GM10266 (cell line): ENCODE data around the gene SH3RF1.

Experiments used
- DNase-seq: peaks from one replicate; pipeline ENCODE4 v3.0.0; 2012; ENCODE audit errors: extremely low spot score
- TF ChIP-seq, protein P1 (sequence below): IDR thresholded peaks from 2 replicates; pipeline ENCODE4 v1.5.1; 2012; ENCODE audit warnings: mild to moderate bottlenecking, low read depth; ENCODE audit not compliant: control insufficient read depth, insufficient read depth; ENCODE audit errors: missing control alignments

The SH3RF1 gene

DNA sequence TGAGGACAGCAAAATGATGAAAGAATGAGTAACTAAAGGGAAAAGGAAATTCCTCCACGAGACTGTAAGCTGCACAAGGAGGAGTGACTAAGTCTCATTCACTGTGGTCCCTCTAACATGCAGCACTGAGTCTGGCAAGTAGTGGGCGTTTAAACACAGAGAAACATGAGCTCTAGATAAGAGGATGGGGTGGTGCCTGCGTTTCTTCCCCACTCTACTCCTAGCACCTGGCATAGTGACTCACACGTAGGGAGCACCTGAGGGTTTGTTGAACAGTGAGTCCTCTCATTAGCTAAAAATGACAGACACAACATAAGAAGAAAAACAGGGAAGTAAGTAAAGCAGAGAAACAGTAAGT is 154.9 kb downstream of the SH3RF1 start:
- TF ChIP-seq, protein P1, sequence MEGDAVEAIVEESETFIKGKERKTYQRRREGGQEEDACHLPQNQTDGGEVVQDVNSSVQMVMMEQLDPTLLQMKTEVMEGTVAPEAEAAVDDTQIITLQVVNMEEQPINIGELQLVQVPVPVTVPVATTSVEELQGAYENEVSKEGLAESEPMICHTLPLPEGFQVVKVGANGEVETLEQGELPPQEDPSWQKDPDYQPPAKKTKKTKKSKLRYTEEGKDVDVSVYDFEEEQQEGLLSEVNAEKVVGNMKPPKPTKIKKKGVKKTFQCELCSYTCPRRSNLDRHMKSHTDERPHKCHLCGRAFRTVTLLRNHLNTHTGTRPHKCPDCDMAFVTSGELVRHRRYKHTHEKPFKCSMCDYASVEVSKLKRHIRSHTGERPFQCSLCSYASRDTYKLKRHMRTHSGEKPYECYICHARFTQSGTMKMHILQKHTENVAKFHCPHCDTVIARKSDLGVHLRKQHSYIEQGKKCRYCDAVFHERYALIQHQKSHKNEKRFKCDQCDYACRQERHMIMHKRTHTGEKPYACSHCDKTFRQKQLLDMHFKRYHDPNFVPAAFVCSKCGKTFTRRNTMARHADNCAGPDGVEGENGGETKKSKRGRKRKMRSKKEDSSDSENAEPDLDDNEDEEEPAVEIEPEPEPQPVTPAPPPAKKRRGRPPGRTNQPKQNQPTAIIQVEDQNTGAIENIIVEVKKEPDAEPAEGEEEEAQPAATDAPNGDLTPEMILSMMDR: no peak
- no peak for DNase-seq

DNA sequence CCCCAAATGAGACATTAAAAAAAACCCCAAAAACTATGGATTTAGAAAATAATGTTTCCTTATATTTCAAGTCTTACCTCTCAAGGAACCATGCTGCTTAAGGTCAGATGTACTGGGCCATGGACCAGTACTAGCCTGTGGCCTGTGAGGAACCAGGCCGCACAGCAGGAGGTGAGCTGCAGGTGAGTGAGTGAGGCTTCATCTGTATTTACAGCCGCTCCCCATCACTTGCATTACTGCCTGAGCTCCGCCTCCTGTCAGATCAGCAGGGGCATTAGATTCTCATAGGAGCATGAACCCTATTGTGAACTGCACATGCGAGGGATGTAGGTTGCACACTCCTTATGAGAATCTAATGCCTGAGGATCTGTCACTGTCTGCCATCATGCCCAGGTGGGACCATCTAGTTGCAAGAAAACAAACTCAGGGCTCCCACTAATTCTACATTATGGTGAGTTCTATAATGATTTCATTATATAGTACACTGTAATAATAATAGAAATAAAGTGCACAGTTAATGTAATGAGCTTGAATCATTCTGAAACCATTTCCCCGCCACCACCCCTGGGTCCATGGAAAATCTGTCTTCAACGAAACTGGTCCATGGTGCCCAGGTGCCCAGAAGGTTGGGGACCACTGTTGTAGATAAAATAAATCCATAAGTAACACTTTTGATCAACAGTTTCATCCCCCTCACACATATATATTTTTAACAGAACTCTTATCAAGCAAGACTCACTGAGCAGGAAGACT is 155.4 kb downstream of the SH3RF1 start:
- no peak for DNase-seq
- TF ChIP-seq, protein P1: no peak

DNA sequence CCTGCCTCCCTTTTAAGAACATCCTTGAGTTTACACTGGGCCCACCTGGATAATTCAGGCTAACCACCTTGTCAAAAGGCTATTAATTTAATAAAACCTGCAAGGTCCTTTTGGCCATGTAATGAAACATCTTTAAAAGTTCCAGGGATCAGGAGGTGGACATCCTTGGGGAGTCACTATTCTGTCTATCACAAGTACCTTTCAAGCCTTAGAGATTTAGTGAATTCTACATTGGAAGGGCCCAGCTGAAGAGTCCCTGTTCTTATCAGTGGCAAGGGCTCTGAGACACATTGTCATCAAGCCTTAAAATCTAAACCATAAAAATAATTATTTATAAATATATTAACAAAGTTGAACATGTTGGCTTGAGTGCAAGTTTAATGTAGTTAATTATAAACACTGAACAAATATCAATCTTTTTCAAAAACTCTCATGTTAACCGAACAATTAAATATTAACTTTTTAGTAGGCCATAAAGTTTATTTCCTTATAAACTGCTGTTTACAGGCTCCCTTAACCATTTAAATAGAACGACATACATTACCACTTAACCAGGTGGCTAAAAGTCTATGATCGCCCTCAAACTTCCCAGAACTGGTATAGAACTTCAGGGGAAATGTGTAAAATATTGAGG is 156.3 kb downstream of the SH3RF1 start:
- no peak for DNase-seq
- TF ChIP-seq, protein P1: no peak

DNA sequence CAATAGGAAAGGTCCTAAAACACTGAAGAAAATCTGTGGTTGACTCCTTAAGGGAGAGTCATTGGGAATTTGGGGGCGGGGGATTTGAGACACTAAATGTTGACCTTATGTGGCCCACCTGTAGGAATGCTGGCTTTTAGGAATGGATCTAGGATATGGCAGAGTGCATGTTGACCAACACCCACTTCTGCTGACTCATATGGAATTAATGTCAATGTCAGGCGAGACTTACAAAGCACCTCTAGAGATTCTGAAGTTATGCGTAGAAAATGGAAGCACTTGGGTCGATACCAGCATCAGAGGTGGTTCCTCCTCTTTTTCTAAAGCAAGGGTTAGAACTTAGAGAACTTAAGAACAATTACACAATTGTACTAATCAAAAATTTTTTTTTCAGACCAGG is 160.1 kb downstream of the SH3RF1 start:
- no peak for DNase-seq

DNA sequence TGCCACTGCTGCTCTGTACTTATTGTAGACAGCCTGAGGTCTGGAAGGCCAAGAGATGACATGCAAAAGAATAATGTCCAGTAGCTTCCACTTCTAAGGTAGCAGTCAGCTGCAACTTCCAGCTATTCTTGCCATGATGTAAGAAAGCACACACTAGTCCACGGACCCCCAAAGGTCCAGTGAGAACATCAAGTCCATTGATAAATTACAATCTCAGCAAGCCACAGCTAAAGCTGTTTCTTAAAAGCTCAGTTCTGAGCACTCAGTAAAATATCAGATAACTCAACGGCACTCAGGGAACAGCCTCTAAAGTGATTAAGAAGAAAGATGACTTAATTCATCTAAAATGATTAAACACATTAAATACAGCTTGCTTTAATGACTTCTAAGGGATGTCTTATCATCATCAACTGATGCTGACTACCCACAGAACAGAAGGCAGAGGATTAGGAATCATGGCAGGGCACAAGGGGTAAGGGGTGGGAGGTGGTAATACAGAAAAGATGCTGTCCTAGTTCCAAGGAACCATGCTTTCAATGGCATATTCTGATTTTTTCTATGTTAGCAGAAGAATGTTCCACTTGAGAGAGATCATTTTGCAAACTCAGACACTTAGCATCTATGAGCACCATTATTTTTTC is 161.6 kb downstream of the SH3RF1 start:
- DNase-seq: no peak
- TF ChIP-seq, protein P1: no peak

More for the DNA sequence above, 160.1 kb downstream of the SH3RF1 start:
- TF ChIP-seq, protein P1: no peak

DNA sequence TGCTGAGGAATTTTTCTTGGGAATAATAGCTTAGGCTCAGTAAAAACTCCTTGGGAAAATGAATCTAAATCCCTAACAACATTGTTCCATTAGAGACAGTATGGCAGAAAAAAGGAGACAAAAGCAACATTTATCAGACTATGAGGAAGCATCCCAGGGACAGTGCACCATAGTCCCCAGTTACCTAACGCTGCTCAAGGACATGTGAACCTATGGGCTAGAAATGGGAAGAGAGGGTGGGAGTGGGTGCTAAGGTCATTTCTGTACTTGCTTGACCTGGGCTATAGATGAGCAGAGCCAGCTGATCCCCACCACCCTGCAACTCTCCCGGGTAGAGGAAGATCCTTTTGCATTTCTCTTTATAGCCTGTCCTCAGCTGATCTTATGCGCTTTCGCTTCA is 162.5 kb downstream of the SH3RF1 start:
- DNase-seq: no peak
- TF ChIP-seq, protein P1: no peak

DNA sequence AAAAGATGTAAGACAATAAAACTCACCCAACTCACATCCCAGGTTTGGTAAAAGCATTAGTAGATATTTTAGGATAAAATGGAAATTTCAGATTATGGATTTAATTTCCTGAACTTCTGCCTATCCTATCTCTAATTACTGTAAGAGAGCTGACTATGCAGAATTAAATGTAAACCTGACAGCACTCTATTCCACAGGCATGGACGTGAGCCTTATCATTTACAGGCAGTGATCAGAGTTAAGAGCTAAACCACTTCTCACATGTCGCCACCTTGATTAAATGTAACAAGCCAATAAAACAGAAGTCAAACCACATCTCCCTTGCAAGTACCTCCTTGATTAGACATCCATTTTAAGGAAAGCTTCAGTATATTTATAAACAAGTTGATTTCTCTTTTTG is 163.2 kb downstream of the SH3RF1 start:
- TF ChIP-seq, protein P1: no peak
- no peak for DNase-seq
